Natural killer cell (primary cell): ENCODE data around the gene FUBP3. TPM values are rescaled to one million over a fixed set of nuclear protein-coding genes. Genes with fewer than 3 reads are reported as not detected.

Experiments used
- ATAC-seq, 3 donors: fragments of 150-1000 bp in 2 of 3; fragments of 200-7000 bp in 1 of 3; cut with Tn5 transposase; 1 replicate in 1 of 3; 2 replicates in 2 of 3; pipeline ENCODE4 v1.10.0; 2021; ENCODE audit warnings: mild to moderate bottlenecking in 2 of 3, moderate library complexity in 2 of 3
- DNase-seq, 2 donors: peaks; one replicate each; pipeline versions ENCODE4 v3.0.0 to v3.0.0-alpha.2; 2013 to 2021; ENCODE audit warnings: mixed read lengths in 1 of 2
- H3K27ac ChIP-seq: one replicate; pipeline ENCODE4 v1.5.1; 2013; ENCODE audit warnings: mild to moderate bottlenecking, low read length
- H3K27me3 ChIP-seq: one replicate; pipeline ENCODE4 v1.6.1; 2013; ENCODE audit warnings: low read length; ENCODE audit not compliant: control insufficient read depth, insufficient read depth
- H3K36me3 ChIP-seq: one replicate; pipeline ENCODE4 v1.6.1; 2013; ENCODE audit warnings: low read length; ENCODE audit not compliant: control insufficient read depth, insufficient read depth
- H3K4me1 ChIP-seq: one replicate; pipeline ENCODE4 v1.6.1; 2013; ENCODE audit warnings: low read length; ENCODE audit not compliant: control insufficient read depth, insufficient read depth
- H3K4me3 ChIP-seq: one replicate; pipeline ENCODE4 v1.5.1; 2013; ENCODE audit warnings: low read length
- H3K9me3 ChIP-seq: one replicate; pipeline ENCODE4 v1.6.1; 2013; ENCODE audit warnings: low read length; ENCODE audit not compliant: control insufficient read depth, insufficient read depth
- H3K27ac Mint-ChIP-seq, 2 donors: one replicate each; pipeline ENCODE4 v1.8.0; 2022; ENCODE audit warnings: mild to moderate bottlenecking in 2 of 2, mixed read lengths in 2 of 2, moderate library complexity in 1 of 2
- H3K27me3 Mint-ChIP-seq, 2 donors: one replicate each; pipeline ENCODE4 v1.8.0; 2022; ENCODE audit warnings: low read depth in 2 of 2, mixed read lengths in 2 of 2
- H3K36me3 Mint-ChIP-seq: one replicate; pipeline ENCODE4 v1.8.0; 2022; ENCODE audit warnings: mixed read lengths
- H3K4me1 Mint-ChIP-seq, 2 donors: one replicate each; pipeline ENCODE4 v1.8.0; 2022; ENCODE audit warnings: mixed read lengths in 2 of 2
- H3K4me3 Mint-ChIP-seq: one replicate; pipeline ENCODE4 v1.8.0; 2022; ENCODE audit warnings: mild to moderate bottlenecking, moderate library complexity, mixed read lengths
- H3K9me3 Mint-ChIP-seq, 2 donors: one replicate each; pipeline ENCODE4 v1.8.0; 2022; ENCODE audit warnings: mixed read lengths in 2 of 2
- WGBS: methylation state at CpG from one replicate; pipeline ENCODE4 v1.1.7; 2013; ENCODE audit warnings: missing lambda C conversion rate; ENCODE audit not compliant: insufficient coverage; 5-methylcytosine and 5-hydroxymethylcytosine counted together
- intact Hi-C: fragments of 100-400 bp; cut with micrococcal nuclease; formaldehyde crosslinking; loops from one replicate; pipeline ENCODE4 v1.14.2; 2022
- total RNA-seq, 4 donors: library from RNA; stranded (reverse); fragments of 120-200 nt in 1 of 4; gene quantifications; one replicate each; pipeline versions ENCODE4 v1.2.3 to v1.2.4, GENCODE V29; 2013 to 2022
- TF ChIP-seq, protein P1 (sequence below): fragments of 200-600 bp; IDR thresholded peaks from one replicate; pipeline ENCODE4 v1.8.0; 2022; ENCODE audit warnings: antibody characterized with exemption

FUBP3 gene
- total RNA-seq, 3 donors from 2014 or later (not counting 1 experiment from before 2014, with no cell fraction given): 40.8 to 45.2 (median 41.3) TPM

- ATAC-seq (no peak), DNase-seq (no peak)
- TF ChIP-seq, protein P1, sequence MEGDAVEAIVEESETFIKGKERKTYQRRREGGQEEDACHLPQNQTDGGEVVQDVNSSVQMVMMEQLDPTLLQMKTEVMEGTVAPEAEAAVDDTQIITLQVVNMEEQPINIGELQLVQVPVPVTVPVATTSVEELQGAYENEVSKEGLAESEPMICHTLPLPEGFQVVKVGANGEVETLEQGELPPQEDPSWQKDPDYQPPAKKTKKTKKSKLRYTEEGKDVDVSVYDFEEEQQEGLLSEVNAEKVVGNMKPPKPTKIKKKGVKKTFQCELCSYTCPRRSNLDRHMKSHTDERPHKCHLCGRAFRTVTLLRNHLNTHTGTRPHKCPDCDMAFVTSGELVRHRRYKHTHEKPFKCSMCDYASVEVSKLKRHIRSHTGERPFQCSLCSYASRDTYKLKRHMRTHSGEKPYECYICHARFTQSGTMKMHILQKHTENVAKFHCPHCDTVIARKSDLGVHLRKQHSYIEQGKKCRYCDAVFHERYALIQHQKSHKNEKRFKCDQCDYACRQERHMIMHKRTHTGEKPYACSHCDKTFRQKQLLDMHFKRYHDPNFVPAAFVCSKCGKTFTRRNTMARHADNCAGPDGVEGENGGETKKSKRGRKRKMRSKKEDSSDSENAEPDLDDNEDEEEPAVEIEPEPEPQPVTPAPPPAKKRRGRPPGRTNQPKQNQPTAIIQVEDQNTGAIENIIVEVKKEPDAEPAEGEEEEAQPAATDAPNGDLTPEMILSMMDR: no peak
- no peaks in the 10 kb centered on the region for H3K9me3 ChIP-seq
- no peak overlapping the region for H3K4me3 ChIP-seq
- intact Hi-C loops: no loop called here
- no peaks in the 10 kb centered on the region for H3K36me3 ChIP-seq
- WGBS: 7% methylated on average over 47 of the region's 47 CpGs
- no peak overlapping the region for H3K4me3 Mint-ChIP-seq
- H3K4me1 ChIP-seq: peaks cover 13% of the 10 kb centered on the region
- no peak overlapping the region for H3K27ac Mint-ChIP-seq
- H3K36me3 Mint-ChIP-seq: no peaks in the 10 kb centered on the region
- H3K9me3 Mint-ChIP-seq: no peaks in the 10 kb centered on the region
- H3K27ac ChIP-seq: no peak overlapping the region
- peaks cover 44% of the 10 kb centered on the region for H3K27me3 ChIP-seq
- H3K27me3 Mint-ChIP-seq: peaks cover 38 to 48% of the 10 kb centered on the region in 2 donors
- peaks cover 6 to 17% of the 10 kb centered on the region in 2 donors for H3K4me1 Mint-ChIP-seq
These were observed 82.2 kb downstream of the FUBP3 start for GRCh38 chr9:130661451-130662098.

GRCh38 chr9:130662099-130662969, 83.0 kb downstream of the FUBP3 start:
- ATAC-seq (no peak), DNase-seq (no peak)
- no peaks in the 10 kb centered on the region for H3K9me3 ChIP-seq
- H3K4me1 ChIP-seq: peaks cover 13% of the 10 kb centered on the region
- Mint-ChIP-seq H3K4me1 (peaks cover 6 to 17% of the 10 kb centered on the region in 2 donors), H3K36me3 (no peaks in the 10 kb centered on the region), H3K9me3 (no peaks in the 10 kb centered on the region), H3K27ac (no peak overlapping the region), H3K27me3 (peaks cover 30 to 51% of the 10 kb centered on the region in 2 donors), H3K4me3 (peak overlapping the region; percentile 45)
- no peaks in the 10 kb centered on the region for H3K36me3 ChIP-seq
- H3K27ac ChIP-seq: no peak overlapping the region
- TF ChIP-seq, protein P1: no peak
- WGBS: 10% methylated on average over 49 of the region's 49 CpGs
- peaks cover 49% of the 10 kb centered on the region for H3K27me3 ChIP-seq
- H3K4me3 ChIP-seq: no peak overlapping the region
- intact Hi-C loops: no loop called here

GRCh38 chr9:130662970-130663257, 83.5 kb downstream of the FUBP3 start:
- Histone ChIP-seq H3K4me3 (no peak overlapping the region), H3K27me3 (peaks cover 52% of the 10 kb centered on the region), H3K9me3 (no peaks in the 10 kb centered on the region), H3K36me3 (no peaks in the 10 kb centered on the region), H3K4me1 (peaks cover 13% of the 10 kb centered on the region), H3K27ac (no peak overlapping the region)
- H3K4me3 Mint-ChIP-seq: peak overlapping the region; percentile 45
- intact Hi-C loops: no loop called here
- 4% methylated on average over 15 of the region's 15 CpGs for WGBS
- H3K9me3 Mint-ChIP-seq: no peaks in the 10 kb centered on the region
- H3K4me1 Mint-ChIP-seq: peaks cover 6 to 17% of the 10 kb centered on the region in 2 donors
- ATAC-seq (no peak), DNase-seq (no peak)
- peaks cover 30 to 50% of the 10 kb centered on the region in 2 donors for H3K27me3 Mint-ChIP-seq
- H3K36me3 Mint-ChIP-seq: no peaks in the 10 kb centered on the region
- H3K27ac Mint-ChIP-seq: no peak overlapping the region
- TF ChIP-seq, protein P1: no peak
